KMS-11 (cell line): Measurements from ENCODE around the gene GNAT3.

Experiments used
- H2AFZ ChIP-seq: fragments of 200-600 bp; sonication (generic); 2 replicates; pipeline ENCODE4 v1.6.1; 2016; ENCODE audit warnings: antibody characterized with exemption, mixed run types, low read depth
- H3K27ac ChIP-seq: fragments of 200-600 bp; sonication (generic); 2 replicates; pipeline ENCODE4 v1.6.1; 2016; ENCODE audit warnings: mild to moderate bottlenecking, mixed run types
- H3K27me3 ChIP-seq: fragments of 200-600 bp; sonication (generic); 2 replicates; pipeline ENCODE4 v1.6.1; 2017; ENCODE audit warnings: mild to moderate bottlenecking, low read depth, mixed run types, moderate library complexity; ENCODE audit not compliant: insufficient read depth
- H3K36me3 ChIP-seq: fragments of 200-600 bp; sonication (generic); 2 replicates; pipeline ENCODE4 v1.6.1; 2017; ENCODE audit warnings: mild to moderate bottlenecking, mixed run types; ENCODE audit not compliant: insufficient read depth
- H3K4me1 ChIP-seq: fragments of 200-600 bp; sonication (generic); 2 replicates; pipeline ENCODE4 v1.6.1; 2016; ENCODE audit warnings: mild to moderate bottlenecking, low read depth, mixed run types; ENCODE audit not compliant: poor library complexity, severe bottlenecking
- H3K4me2 ChIP-seq: fragments of 200-600 bp; sonication (generic); 2 replicates; pipeline ENCODE4 v1.7.0; 2016; ENCODE audit warnings: mild to moderate bottlenecking, mixed run types
- H3K4me3 ChIP-seq: fragments of 200-600 bp; sonication (generic); IDR thresholded peaks from 2 replicates; pipeline ENCODE4 v1.6.1; 2017; ENCODE audit warnings: low read depth, low read length, mixed read lengths; ENCODE audit not compliant: insufficient read depth
- H3K79me2 ChIP-seq: fragments of 200-600 bp; sonication (generic); 2 replicates; pipeline ENCODE4 v1.6.1; 2016; ENCODE audit warnings: low read depth, mixed run types; ENCODE audit not compliant: insufficient read depth
- H3K9ac ChIP-seq: fragments of 200-600 bp; sonication (generic); 2 replicates; pipeline ENCODE4 v1.6.1; 2016; ENCODE audit warnings: mild to moderate bottlenecking, mixed run types
- H4K20me1 ChIP-seq: fragments of 200-600 bp; sonication (generic); 2 replicates; pipeline ENCODE4 v1.6.1; 2016; ENCODE audit warnings: mild to moderate bottlenecking, mixed run types; ENCODE audit not compliant: insufficient read depth
- CTCF ChIP-seq: fragments of 200-600 bp; sonication (generic); conservative IDR thresholded peaks from 2 replicates; pipeline ENCODE4 v1.6.1; 2017; ENCODE audit warnings: low read depth, mild to moderate bottlenecking, antibody characterized with exemption, low read length, moderate library complexity, mixed read lengths

The GNAT3 gene

GRCh38 chr7:80496586-80496985 is 15.3 kb downstream of the GNAT3 start:
- no peaks in the 10 kb centered on the region for H3K79me2 ChIP-seq
- no peak overlapping the region for H3K27ac ChIP-seq
- H3K4me1 ChIP-seq: no peaks in the 10 kb centered on the region
- no peak overlapping the region for H3K4me3 ChIP-seq
- H3K27me3 ChIP-seq: no peaks in the 10 kb centered on the region
- no peaks in the 10 kb centered on the region; the same call in 1 of the 2 replicates for H3K36me3 ChIP-seq
- H4K20me1 ChIP-seq: no peaks in the 10 kb centered on the region
- no peak overlapping the region for H3K4me2 ChIP-seq
- no peak overlapping the region for H3K9ac ChIP-seq
- no peak overlapping the region for H2AFZ ChIP-seq
- TF ChIP-seq CTCF: no peak

GRCh38 chr7:80493121-80493849 is 18.6 kb downstream of the GNAT3 start:
- no peaks in the 10 kb centered on the region for H3K79me2 ChIP-seq
- no peaks in the 10 kb centered on the region for H3K4me1 ChIP-seq
- H3K27ac ChIP-seq: no peak overlapping the region
- H3K36me3 ChIP-seq: no peaks in the 10 kb centered on the region
- H4K20me1 ChIP-seq: no peaks in the 10 kb centered on the region
- H3K4me3 ChIP-seq: no peak overlapping the region
- no peaks in the 10 kb centered on the region for H3K27me3 ChIP-seq
- no peak overlapping the region for H3K9ac ChIP-seq
- H2AFZ ChIP-seq: no peak overlapping the region
- H3K4me2 ChIP-seq: no peak overlapping the region
- no peak for TF ChIP-seq CTCF

- H2AFZ ChIP-seq: no peak overlapping the region
- no peaks in the 10 kb centered on the region for H3K4me1 ChIP-seq
- no peaks in the 10 kb centered on the region for H4K20me1 ChIP-seq
- no peak overlapping the region for H3K27ac ChIP-seq
- no peaks in the 10 kb centered on the region for H3K79me2 ChIP-seq
- no peak overlapping the region for H3K9ac ChIP-seq
- no peak overlapping the region for H3K4me3 ChIP-seq
- TF ChIP-seq CTCF: no peak
- no peaks in the 10 kb centered on the region for H3K27me3 ChIP-seq
- no peak overlapping the region for H3K4me2 ChIP-seq
- H3K36me3 ChIP-seq: no peaks in the 10 kb centered on the region
Observed at GRCh38 chr7:80491462-80491861, 20.4 kb downstream of the GNAT3 start.

GRCh38 chr7:80488851-80489370 is 23.0 kb downstream of the GNAT3 start:
- no peak for TF ChIP-seq CTCF
- H4K20me1 ChIP-seq: no peaks in the 10 kb centered on the region
- no peaks in the 10 kb centered on the region for H3K4me1 ChIP-seq
- no peak overlapping the region for H3K9ac ChIP-seq
- no peaks in the 10 kb centered on the region for H3K36me3 ChIP-seq
- no peak overlapping the region for H3K4me3 ChIP-seq
- no peaks in the 10 kb centered on the region for H3K27me3 ChIP-seq
- no peak overlapping the region for H3K27ac ChIP-seq
- no peak overlapping the region for H3K4me2 ChIP-seq
- no peaks in the 10 kb centered on the region for H3K79me2 ChIP-seq
- H2AFZ ChIP-seq: no peak overlapping the region
